ENCODE results near the gene SLC6A11.

Gene SLC6A11

GRCh38 chr3:10888518-10889090 is 72.6 kb downstream of the SLC6A11 start:
- no peak for DNase-seq (ENCODE audit: low read depth)

GRCh38 chr3:10889206-10889960 is 73.4 kb downstream of the SLC6A11 start:
- DNase-seq (ENCODE audit: low read depth), result no peak

DNA sequence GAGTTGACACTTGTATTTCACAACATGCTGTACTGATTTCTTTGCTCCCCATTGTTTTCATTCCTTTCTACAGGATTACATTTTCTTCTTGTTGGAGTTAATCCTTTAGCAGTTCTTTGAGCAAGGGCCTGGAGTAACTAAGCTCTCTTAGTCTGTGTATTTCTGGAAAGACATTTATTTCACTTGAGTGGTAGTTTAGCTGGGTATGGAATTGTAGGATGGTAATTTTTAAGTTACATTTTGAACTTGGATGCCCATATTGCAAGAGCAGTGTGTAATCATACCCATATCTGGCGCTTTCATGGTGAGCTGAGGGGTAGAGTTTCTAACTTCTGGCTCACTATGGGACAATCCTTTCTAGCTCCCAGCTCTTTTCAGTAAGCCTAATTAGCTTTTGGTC is 74.6 kb downstream of the SLC6A11 start:
- no peak for DNase-seq (ENCODE audit: low read depth)

- DNase-seq (ENCODE audit: low read depth), result no peak
These were observed 76.6 kb downstream of the SLC6A11 start for GRCh38 chr3:10892622-10893021.

- no peak for DNase-seq (ENCODE audit: low read depth)
These were observed 85.4 kb downstream of the SLC6A11 start for GRCh38 chr3:10901296-10901945.

DNA sequence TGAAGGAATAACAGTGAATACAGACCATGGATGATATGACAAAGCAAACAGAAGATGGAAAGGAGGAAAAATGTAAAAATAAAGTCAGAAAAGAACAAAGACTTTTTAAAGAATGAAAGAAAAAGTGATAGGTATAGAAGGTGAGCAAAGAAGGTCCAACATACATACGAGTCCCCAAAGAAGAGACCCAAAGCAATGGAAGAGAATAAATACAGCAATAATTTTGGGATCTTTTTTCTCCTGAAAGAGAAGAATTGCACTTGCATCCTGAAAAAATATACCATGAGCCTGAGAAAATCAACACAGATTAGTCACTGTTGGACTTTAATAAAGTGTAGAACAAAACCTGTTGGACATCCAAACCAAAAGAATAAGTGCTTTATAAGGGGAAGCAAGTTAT is 91.2 kb downstream of the SLC6A11 start:
- DNase-seq (ENCODE audit: low read depth), result no peak

GRCh38 chr3:10910367-10910766 is 94.3 kb downstream of the SLC6A11 start:
- no peak for DNase-seq (ENCODE audit: low read depth)

GRCh38 chr3:10911350-10912002 is 95.4 kb downstream of the SLC6A11 start:
- DNase-seq (ENCODE audit: low read depth), result no peak

GRCh38 chr3:10912786-10913185 is 96.8 kb downstream of the SLC6A11 start:
- DNase-seq (ENCODE audit: low read depth), result no peak

DNA sequence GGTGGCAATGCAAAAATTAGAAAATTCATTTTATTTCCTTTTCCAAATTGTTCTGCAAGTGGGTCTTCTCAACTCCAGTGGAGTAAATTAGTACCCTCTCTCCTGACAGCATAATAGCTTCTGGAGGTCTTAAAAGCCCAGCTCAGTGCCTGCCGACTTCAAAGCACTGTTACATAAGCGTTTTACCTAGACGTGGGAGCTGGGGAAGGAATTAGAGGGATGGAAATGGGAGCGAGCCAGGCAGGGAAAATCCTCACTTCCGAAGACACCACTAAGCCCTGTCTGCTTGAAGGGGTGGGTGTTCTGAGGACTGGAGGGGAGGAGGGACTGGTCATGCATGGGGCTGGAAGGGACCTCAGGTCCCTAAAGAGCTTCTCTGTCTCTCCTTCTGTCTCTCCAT is 99.3 kb downstream of the SLC6A11 start:
- DNase-seq (ENCODE audit: low read depth), result no peak

GRCh38 chr3:10917176-10917575 is 101.1 kb downstream of the SLC6A11 start:
- no peak for DNase-seq (ENCODE audit: low read depth)

DNA sequence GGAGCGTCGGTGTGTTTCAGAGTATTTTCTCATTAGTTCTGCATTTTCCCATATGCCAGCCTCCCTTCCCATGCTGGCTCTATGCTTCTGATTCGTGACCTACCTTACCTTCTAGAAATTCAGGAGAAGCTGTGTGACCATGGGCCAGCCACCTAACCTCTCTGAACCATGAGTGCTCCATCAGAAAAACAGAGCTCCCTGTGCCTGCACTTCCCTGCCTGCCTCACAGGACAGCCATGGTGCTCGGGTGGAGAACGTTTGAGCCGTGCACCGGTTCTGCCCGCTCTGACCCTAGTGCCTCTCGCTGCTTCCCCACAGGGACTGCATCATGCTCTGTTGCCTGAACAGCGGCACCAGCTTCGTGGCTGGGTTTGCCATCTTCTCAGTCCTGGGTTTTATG is 102.0 kb downstream of the SLC6A11 start:
- DNase-seq (ENCODE audit: low read depth), result no peak

DNA sequence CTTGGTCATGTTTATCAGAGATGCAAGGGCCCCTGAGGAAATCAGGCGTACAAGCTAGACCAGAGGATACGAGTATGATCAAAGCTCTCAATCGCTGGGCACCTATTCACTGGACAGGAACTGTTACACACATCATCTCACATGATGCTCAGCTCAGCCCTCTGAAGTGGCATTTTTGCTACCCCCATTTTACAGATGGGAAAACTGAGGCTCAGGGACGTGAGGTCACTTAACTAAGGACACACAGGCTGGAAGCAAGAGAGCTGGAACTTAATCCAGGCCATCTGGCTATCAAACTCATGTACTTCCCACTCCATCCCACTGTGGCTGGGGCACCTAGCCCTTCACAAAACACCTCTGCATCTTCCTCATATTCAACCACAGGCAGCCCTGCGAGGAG is 103.6 kb downstream of the SLC6A11 start:
- DNase-seq (ENCODE audit: low read depth), result no peak

DNA sequence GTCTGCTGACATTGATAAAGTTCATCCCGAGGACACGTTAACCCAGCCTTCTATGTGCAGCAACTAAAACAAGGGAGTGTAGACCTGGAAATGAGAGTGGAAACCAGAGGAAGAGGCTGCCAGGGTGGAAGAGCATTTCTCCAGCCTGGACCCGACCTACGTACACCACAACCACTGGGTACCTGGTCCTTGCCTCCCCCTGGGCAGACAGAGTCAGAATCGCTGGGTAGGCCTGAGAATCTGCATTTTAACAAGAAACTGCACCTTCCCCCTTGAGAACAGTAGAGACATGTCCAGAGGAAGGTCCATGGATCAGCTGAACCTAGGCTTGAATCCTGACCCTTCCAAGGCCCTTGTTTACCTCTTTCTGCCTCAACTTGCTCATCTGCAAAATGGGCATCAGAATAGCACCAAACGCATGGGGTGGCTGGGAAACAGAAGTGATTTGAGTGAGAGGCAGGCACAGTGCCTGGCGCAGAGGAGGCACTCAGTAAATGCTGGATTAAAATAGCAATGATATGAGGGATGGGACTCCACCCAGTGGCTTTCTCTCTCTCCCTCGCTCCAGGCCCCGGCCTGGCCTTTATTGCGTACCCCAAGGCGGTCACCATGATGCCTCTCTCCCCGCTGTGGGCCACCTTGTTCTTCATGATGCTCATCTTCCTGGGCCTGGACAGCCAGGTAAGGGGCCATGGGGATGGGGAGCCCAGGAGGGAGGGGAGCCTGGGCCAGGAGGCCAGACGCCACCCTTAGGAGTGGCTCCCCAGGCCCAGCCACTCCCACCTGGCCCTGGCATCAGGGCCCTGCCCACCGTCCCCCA is 109.6 kb downstream of the SLC6A11 start:
- no peak for DNase-seq (ENCODE audit: low read depth)

GRCh38 chr3:10926256-10926810 is 110.3 kb downstream of the SLC6A11 start:
- no peak for DNase-seq (ENCODE audit: low read depth)

DNA sequence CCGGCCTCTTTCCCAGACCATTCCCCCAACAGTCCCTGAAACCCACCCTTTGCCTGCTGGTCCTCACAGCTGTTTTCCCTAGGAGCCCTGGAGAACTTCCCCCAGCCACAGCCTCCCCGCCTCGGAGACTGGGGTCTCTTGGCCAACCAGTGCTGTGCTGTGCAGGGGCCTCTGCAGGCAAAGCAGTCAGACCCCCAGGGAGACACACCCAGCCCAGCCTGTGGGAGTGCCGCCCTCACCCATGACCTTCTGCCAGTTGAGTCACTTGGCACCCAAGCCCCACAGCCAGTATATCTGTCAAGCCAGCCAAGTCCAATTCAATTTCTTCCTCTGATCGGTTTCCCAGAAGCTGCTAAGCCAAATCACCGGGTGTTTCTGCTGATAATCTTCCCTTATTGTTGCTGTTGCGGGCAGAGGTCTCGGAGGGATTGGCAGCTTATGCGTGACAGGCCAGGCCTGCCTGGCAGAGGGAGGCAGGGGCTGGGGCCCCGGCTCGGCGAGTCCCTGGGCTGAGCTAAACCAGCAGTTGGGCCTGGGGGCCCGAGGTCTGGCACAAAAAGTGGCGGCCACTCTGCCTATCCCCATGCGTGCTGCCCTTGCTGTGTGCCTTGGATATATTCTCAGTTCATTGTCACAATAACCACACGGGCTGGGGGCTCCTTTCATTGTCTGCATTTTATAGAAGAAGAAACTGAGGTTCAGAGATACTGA is 110.9 kb downstream of the SLC6A11 start:
- DNase-seq (ENCODE audit: low read depth), result no peak

DNA sequence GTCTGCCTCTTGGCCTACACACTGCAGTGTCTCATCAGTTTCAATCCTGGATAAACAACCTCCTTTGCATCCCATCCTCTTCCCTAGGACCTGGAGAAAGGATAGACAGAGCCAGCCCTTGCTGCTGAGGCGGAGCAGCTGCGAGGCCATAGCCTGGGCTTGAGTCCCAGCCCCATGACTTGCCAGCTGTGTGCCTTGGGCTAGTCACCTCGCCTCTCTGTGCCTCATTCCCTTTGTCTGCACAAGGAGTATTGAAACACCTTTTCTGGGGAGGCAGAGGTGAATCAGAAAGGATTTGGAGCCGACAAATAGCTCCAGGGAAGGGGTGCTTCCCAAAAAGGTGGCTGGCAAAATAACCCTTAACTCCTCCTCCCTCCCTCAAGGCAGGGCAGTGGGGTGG is 111.5 kb downstream of the SLC6A11 start:
- DNase-seq (ENCODE audit: low read depth), result no peak

DNA sequence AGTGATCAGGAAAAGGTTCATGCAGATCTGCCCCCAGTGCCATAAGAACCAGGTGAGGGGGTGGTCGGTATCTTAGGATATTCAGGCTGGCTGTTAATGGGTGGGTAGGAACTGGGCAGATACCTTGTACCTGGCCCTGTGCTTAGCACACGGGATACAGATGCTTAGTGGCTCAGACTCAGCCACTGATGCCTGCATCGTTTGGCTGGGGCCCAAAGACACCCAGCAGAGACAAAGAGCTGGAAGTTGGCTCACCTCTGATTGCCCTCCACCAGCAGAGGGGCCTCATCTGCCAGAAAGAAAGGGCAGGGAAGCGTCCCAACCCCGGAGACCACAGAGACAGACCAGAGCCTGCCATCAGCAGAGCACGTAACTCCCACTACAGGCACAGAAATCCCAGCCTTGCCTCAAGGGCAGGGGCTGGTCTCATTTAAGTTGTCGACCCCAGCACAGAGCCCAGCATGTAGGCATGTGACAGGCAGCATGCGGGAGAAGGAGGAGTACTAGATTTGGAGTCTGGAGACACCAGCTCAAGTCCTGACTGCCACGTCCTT is 112.5 kb downstream of the SLC6A11 start:
- no peak for DNase-seq (ENCODE audit: low read depth)

DNA sequence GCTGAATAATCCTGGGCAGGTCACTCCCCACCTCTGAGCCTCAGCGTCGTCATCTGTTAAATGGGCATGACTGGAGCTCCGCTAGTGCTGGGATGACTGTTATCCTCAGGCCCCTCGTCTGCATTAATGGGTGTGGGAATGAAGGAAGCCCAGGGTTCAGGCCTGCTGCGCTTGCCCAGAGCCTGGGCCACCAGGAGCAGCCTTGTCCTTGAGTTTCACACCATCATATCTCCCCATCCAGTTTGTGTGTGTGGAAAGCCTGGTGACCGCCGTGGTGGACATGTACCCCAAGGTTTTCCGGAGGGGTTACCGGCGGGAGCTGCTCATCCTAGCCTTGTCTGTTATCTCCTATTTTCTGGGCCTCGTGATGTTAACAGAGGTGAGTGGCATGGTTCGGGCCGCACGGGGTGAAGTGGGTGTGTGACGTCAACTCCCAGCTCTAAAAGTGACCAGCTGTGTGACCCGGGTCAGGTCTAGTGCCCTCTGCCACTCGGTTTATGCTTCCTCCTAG is 113.0 kb downstream of the SLC6A11 start:
- no peak for DNase-seq (ENCODE audit: low read depth)

- DNase-seq (ENCODE audit: low read depth), result no peak
These were observed 114.1 kb downstream of the SLC6A11 start for GRCh38 chr3:10929978-10930665.

Measured in stimulated activated CD8-positive, alpha-beta memory T cell treated with anti-CD3 and anti-CD28 coated beads, Interleukin-15, amount 100 ng/mL, for 24 hours (primary cell).